ENCODE measurements around the gene MAGI2. TPM values are rescaled to one million over a fixed set of nuclear protein-coding genes. Genes with fewer than 3 reads are reported as not detected.

MAGI2 gene
- total RNA-seq, 1 donor from 2014 or later: 11.4 TPM

- H3K27me3 Mint-ChIP-seq: no peaks in the 10 kb centered on the region
- no peak overlapping the region for H3K27ac Mint-ChIP-seq
- no peaks in the 10 kb centered on the region for H3K36me3 Mint-ChIP-seq (ENCODE audit: insufficient read depth)
- DNase-seq (ENCODE audit: low spot score, unreplicated experiment): no peak
- H3K9me3 Mint-ChIP-seq (ENCODE audit: low read depth): no peaks in the 10 kb centered on the region
- H3K4me1 Mint-ChIP-seq (ENCODE audit: low read depth): peaks cover 18% of the 10 kb centered on the region
- TF ChIP-seq CTCF (IDR thresholded peaks at IDR 0.05; ENCODE audit: unreplicated experiment): no peak
- no peak overlapping the region for H3K4me3 Mint-ChIP-seq (ENCODE audit: low read depth)
Measured at GRCh38 chr7:78334426-78334825, 1119.0 kb downstream of the MAGI2 start.

- TF ChIP-seq CTCF (IDR thresholded peaks at IDR 0.05; ENCODE audit: unreplicated experiment): no peak
- Mint-ChIP-seq H3K4me1 (ENCODE audit: low read depth) (peaks cover 18% of the 10 kb centered on the region), H3K4me3 (ENCODE audit: low read depth) (no peak overlapping the region), H3K36me3 (ENCODE audit: insufficient read depth) (no peaks in the 10 kb centered on the region), H3K27ac (peak overlapping the region; percentile 38), H3K27me3 (no peaks in the 10 kb centered on the region), H3K9me3 (ENCODE audit: low read depth) (no peaks in the 10 kb centered on the region)
- no peak for DNase-seq (ENCODE audit: low spot score, unreplicated experiment)
Measured at GRCh38 chr7:78333530-78334425, 1119.7 kb downstream of the MAGI2 start.

GRCh38 chr7:78329001-78329655, 1124.3 kb downstream of the MAGI2 start:
- H3K36me3 Mint-ChIP-seq (ENCODE audit: insufficient read depth): no peaks in the 10 kb centered on the region
- no peak for TF ChIP-seq CTCF (IDR thresholded peaks at IDR 0.05; ENCODE audit: unreplicated experiment)

GRCh38 chr7:78327718-78328117, 1125.7 kb downstream of the MAGI2 start:
- H3K9me3 Mint-ChIP-seq (ENCODE audit: low read depth): no peaks in the 10 kb centered on the region
- peaks cover 2% of the 10 kb centered on the region for H3K4me1 Mint-ChIP-seq (ENCODE audit: low read depth)
- H3K27me3 Mint-ChIP-seq: no peaks in the 10 kb centered on the region
- H3K4me3 Mint-ChIP-seq (ENCODE audit: low read depth): no peak overlapping the region
- DNase-seq (ENCODE audit: low spot score, unreplicated experiment): no peak
- H3K27ac Mint-ChIP-seq: no peak overlapping the region
- no peaks in the 10 kb centered on the region for H3K36me3 Mint-ChIP-seq (ENCODE audit: insufficient read depth)
- no peak for TF ChIP-seq CTCF (IDR thresholded peaks at IDR 0.05; ENCODE audit: unreplicated experiment)

More at GRCh38 chr7:78329001-78329655, 1124.3 kb downstream of the MAGI2 start:
- H3K27me3 Mint-ChIP-seq: no peaks in the 10 kb centered on the region
- no peak for DNase-seq (ENCODE audit: low spot score, unreplicated experiment)
- H3K9me3 Mint-ChIP-seq (ENCODE audit: low read depth): no peaks in the 10 kb centered on the region
- H3K27ac Mint-ChIP-seq: no peak overlapping the region
- peaks cover 14% of the 10 kb centered on the region for H3K4me1 Mint-ChIP-seq (ENCODE audit: low read depth)
- no peak overlapping the region for H3K4me3 Mint-ChIP-seq (ENCODE audit: low read depth)

GRCh38 chr7:78326876-78327275, 1126.6 kb downstream of the MAGI2 start:
- DNase-seq (ENCODE audit: low spot score, unreplicated experiment): no peak
- Mint-ChIP-seq H3K36me3 (ENCODE audit: insufficient read depth) (no peaks in the 10 kb centered on the region), H3K9me3 (ENCODE audit: low read depth) (no peaks in the 10 kb centered on the region), H3K27me3 (no peaks in the 10 kb centered on the region), H3K27ac (no peak overlapping the region), H3K4me3 (ENCODE audit: low read depth) (no peak overlapping the region), H3K4me1 (ENCODE audit: low read depth) (no peaks in the 10 kb centered on the region)
- TF ChIP-seq CTCF (IDR thresholded peaks at IDR 0.05; ENCODE audit: unreplicated experiment): no peak
